ENCODE results near the gene C1orf226.
"Not testable (repeated sequence)": the region's sequence is repeated elsewhere in the genome, so short reads cannot be mapped to it uniquely, and the experiment has no call there.

The C1orf226 gene

DNA sequence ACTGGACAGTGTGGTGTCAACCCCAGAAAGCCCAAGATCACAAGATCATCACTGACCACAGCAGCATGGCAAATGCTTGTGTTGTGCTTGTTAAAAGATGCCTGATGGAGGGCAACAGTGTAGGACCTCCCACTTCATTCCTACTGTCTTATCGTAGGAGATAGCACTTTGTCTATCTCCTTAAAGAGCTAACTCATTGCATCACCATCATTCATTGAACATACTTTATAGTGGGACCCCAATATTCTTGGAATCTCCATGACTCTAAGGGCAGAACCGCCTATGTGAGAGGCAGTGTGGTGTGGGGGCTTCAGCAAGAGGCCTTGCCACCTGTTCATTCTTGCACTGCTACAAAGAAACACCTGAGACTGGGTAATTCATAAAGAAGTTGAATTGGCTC is 35.4 kb downstream of the C1orf226 start:
- no peak for DNase-seq

DNA sequence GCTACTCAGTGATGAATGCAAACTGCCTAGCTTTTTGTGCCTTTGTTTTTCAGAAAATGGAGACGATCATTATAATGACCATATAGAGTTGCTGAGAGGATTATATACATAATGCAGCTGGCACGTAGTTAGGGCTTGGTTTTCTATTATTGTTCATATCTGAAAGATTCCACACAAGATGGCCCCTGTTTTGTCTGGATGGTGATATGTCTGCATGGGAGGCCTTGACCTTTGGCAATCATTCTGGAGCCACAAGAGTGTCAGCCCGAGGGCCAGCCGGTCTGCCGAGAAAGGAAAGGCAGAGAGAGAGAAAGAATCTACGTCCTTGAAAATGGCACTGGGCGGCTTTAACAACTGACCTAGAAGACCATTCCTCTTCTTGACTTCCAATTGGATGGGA is 36.1 kb downstream of the C1orf226 start:
- DNase-seq, result no peak

DNA sequence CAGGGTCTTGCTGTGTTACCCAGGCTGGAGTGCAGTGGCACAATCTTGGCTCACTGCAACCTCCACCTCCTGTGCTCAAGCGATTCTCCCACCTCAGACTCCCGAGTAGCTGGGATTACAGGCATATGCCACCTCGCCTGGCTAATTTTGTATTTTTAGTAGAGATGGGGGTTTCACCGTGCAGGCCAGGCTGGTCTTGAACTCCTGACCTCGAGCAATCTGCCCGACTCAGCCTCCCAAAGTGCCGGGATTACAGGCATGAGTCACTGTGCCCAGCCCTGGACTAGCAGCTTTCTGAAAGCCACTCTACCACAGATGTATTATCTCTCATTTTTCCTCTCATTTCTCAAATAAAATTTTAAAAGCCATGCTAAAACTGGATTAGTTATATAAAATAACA is 37.1 kb downstream of the C1orf226 start:
- DNase-seq, result not testable (repeated sequence)

DNA sequence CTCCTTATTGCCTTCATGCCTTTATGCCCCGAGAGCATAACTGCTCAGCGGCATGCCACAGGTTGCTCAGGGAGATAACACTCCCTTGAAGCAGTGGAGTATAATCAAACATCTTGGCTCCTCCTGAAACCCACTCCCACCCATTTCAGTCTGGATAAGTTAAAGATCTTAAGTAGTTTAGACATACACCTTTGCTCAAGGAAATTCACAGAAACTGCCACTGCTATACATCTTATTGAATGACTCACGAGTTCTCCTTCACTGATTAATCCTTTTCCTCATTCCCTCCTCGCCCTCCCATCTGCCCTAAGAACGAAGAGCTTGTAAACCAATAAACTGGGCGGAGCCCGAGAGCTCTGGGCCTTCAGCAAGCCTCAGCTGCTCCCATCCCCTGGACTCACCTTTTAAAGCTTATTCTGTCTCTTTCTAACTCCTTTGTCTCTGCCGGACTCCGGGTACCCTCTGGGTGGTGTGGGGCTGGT is 38.0 kb downstream of the C1orf226 start:
- not testable (repeated sequence) for DNase-seq

DNA sequence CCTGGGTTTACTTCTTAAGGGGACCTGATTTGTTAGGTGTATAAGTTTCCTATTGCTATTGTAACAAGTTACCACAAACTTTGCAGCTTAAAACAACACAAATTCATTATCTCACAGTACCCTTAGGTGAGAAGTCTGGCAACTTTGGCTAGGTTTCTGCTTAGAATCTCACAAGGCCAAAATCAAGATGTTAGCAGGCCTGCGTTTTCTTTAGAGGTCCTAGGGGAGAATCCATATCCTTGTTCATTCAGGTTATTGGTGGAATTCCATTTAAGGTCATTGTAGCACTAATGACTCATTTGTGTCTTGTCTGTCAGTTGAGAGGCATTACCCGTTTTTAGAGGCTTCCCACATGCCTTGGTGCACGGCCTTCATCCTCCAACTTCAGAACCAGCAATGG is 38.6 kb downstream of the C1orf226 start:
- DNase-seq, result no peak

DNA sequence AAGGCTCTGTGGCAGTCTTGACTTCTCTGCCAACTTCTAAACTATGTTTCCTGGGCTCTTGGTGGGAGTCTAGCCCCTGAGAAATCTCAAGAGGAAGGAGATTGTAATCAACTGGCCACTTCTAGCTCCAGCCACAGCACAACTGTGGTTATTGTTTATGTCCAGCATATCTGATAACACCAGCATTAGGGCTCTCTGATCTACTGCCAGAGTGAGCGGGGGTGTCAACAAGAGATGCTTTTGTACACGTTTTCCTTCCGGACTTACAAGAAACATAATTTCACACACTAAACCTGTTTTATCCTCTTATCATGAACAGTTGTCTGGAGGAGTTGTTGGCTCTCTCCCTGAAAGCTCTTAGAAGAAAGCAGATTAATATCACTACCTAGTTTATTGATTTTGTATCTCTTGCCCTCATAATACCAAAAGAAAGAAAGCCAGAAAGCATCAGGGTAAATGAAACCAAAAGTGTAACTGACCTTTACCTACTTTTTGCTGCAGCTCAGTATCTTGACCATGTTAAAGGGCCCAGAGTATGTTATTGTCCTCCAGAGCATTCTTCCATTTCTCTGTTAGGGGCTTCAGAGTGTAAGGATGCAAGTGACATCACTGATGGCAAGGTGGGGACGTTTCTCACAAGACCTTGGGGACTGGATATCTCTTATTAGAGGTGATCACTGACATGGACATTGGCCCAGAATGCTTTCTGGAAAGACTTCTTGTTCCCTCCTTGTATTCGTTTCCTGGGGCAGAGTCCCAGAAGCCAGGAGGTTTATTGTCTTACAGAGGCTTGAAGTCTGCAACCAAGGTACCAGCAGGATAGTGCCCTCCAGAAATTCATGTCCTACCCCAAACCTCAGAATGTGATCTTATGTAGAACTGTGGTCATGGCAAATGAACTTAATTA is 40.0 kb downstream of the C1orf226 start:
- DNase-seq, result no peak

DNA sequence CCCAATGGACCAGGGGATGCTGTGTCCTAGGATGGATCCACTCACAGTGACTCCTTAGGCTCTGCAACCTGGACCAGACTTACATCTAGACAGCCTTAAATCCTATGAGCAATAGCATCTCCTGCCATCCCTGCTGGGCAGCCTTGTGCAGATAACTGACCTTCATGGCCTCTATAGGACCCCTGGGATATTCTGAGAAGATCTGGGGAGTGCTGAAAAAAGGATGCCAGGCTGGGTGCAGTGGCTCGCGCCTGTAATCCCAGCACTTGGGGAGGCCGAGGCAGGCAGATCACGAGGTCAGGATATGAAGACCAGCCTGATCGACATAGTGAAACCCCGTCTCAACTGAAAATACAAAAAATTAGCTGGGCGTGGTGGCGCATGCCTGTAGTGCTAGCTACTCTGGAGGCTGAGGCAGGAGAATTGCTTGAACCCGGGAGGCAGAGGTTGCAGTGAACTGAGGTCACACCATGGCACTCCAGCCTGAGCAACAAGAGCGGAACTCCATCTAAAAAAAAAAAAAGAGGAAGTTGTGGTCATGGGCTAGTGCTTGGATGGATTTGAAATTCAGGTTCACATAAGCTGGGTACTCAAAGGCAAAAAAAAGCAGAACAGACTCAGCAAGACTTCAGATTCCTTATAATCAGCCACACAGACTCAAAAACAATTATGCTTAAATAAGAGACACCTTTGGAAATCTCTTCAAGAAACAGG is 41.3 kb downstream of the C1orf226 start:
- no peak for DNase-seq

DNA sequence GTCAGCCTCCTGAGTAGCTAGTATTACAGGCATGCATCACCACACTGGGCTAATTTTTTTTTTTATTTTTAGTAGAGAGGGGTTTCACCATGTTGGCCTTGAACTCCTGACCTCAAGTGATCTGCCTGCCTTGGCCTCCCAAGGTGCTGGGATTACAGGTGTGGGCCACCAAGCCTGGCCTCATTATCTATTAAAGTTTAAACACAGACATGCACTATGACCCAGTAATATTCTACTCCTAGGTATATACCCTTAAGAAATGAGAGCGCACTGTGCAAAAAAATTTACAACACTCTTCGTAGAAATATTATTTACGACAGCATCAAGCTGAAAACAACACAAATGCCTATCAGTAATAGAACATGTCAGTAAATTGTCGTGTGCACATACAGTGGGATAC is 49.1 kb downstream of the C1orf226 start:
- no peak for DNase-seq

DNA sequence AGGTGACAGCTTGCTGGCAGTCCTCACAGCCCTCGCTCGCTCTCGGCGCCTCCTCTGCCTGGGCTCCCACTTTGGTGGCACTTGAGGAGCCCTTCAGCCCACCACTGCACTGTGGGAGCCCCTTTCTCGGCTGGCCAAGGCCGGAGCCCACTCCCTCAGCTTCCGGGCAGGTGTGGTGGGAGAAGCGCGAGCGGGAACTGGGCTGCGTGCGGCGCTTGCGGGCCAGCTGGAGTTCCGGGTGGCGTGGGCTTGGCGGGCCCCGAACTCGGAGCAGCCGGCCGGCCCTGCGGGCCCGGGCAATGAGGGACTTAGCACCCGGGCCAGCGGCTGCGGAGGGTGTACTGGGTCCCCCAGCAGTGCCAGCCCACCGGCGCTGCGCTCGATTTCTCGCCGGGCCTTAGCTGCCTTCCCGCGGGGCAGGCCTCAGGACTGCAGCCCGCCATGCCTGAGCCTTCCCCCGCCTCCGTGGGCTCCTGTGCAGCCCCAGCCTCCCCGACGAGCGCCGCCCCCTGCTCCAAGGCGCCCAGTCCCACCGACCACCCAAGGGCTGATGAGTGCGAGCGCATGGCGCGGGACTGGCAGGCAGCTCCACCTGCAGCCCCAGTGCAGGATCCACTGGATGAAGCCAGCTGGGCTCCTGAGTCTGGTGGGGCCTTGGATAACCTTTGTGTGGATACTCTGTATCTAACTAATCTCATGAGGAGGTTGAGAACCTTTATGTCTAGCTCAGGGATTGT is 51.6 kb downstream of the C1orf226 start:
- DNase-seq, result not testable (repeated sequence)
